IPS-11a (cell line): ENCODE measurements around the gene TBC1D3I.
"Not testable (repeated sequence)": the region's sequence is repeated elsewhere in the genome, so short reads cannot be mapped to it uniquely, and the experiment has no call there.

Experiments used
- H3K4me3 ChIP-seq: one replicate; pipeline ENCODE4 v1.5.1; 2013; ENCODE audit warnings: low read depth, low read length, control low read depth

The TBC1D3I gene

DNA sequence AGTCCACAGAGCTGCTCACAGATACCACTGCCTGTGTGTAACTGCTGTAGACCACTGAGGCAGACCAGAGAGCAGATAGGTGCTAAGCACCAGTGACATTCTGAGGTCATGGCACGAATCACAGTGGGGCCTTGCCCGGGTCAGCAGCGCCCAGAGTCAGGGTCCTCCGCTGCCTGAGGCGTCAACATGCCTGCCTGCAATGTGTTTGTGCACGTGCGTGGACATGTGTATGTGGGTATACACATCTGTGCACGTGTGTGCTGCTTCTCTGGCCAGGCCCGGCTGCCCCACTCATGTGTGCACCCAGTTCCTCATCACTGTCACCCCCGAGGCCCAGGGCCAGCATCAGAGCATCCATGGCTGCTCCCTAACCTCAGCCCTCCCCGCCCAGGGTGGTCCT, at the start of gene TBC1D3I:
TSS of gene TBC1D3I (minus strand) at position 101 of the 400 bp plus-strand sequence. CDS start 1,585 bp downstream, outside the sequence.
- H3K4me3 ChIP-seq, result not testable (repeated sequence)

DNA sequence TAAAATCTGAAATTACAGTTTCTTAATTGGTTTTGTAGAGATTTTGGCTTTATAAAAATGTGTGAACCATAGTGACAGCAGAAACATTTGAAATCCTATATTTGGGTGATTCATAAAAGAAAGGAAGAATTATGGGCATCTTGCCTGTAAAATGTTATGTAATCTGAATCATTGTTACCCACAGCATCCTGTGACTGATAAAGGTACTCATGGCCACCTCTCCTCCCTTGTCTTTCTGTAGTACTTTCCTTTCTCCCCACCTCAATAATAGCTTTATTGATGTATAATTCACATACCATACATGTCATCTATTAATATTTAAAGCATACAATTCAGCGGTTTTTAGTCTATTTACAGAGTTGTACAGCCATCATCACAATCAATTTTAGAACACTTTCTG, 30.8 kb upstream of the TBC1D3I start:
- H3K4me3 ChIP-seq, result not testable (repeated sequence)

- H3K4me3 ChIP-seq, result not testable (repeated sequence)
These were observed 25.7 kb upstream of the TBC1D3I start for GRCh38 chr17:36289965-36290612.

DNA sequence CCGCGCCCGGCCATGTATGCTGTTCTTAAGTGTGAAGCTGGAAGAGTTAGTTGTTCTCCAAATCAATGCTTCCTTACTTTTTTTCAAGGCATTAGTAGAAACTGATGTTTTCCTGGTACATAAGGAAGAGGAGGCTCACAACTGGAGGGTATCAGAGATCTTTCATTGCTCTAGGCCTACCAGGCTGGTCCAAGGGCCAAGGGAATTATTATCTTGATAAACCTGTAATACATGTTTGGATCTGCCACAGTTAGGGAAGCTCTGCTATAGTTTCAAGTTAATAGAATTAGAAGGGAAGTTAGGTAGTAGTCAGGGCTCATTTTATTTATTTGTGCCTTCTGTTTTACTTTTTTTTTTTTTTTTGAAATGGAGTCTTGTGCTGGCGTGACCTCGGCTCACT, 19.8 kb upstream of the TBC1D3I start:
- H3K4me3 ChIP-seq, result not testable (repeated sequence)

DNA sequence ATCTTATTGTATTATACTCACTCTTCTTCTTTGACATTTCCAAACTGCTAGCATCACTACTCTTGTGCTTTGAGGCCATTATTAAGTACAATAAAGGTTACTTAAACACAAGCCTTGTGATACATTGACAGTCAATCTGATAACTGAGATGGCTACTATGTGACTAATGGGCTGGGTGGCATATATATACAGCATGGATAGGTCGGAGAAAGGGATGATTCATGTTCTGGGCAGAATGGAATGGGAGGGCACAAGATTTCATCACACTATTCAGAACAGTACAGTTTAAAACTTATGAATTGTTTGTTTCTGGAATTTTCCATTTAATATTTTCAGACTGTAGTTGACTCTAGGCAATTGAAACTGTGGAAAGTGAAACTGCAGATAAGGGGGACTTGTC, 18.9 kb upstream of the TBC1D3I start:
- not testable (repeated sequence) for H3K4me3 ChIP-seq

DNA sequence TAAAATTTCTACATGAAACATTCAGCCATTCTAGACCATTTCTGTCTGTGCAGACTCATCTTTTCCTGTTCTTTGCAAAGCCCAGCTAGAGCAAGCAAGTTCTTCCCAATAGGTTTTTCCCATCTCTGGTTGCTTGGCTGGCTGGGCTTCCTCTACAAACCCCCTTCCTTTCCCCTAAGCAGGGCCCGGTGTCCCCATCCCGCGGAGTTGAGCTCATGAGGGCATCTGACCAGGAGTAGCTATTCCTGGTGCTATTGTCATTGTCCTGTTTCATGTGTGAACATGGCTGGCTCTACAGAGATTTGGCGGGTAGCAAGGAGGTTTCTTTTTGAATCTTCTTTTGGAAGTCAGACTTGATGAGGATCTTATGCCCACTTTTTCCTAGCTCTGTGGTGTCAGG, 22.3 kb downstream of the TBC1D3I start:
- not testable (repeated sequence) for H3K4me3 ChIP-seq

DNA sequence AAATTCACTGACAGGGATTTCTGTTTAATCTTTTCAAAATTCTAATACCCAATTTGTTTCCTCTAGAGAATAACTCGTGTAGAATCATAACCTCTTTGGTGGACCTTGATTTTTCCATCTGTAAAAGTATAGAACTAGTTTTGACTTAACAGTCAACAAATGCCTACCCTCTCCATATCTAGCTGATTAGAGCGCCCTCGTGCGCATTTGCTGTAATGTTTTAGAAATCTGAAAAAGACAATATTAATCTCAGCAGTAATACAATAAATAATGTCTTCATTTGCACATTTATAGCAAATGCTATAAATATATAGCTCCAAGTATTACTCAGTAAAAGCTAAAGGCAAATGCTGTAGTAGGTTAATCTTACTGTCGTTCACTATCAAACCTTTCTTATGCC, 34.7 kb downstream of the TBC1D3I start:
- H3K4me3 ChIP-seq, result not testable (repeated sequence)

GRCh38 chr17:36222967-36223366, 41.4 kb downstream of the TBC1D3I start:
- H3K4me3 ChIP-seq, result not testable (repeated sequence)

GRCh38 chr17:36221581-36222100, 42.7 kb downstream of the TBC1D3I start:
- H3K4me3 ChIP-seq, result not testable (repeated sequence)

DNA sequence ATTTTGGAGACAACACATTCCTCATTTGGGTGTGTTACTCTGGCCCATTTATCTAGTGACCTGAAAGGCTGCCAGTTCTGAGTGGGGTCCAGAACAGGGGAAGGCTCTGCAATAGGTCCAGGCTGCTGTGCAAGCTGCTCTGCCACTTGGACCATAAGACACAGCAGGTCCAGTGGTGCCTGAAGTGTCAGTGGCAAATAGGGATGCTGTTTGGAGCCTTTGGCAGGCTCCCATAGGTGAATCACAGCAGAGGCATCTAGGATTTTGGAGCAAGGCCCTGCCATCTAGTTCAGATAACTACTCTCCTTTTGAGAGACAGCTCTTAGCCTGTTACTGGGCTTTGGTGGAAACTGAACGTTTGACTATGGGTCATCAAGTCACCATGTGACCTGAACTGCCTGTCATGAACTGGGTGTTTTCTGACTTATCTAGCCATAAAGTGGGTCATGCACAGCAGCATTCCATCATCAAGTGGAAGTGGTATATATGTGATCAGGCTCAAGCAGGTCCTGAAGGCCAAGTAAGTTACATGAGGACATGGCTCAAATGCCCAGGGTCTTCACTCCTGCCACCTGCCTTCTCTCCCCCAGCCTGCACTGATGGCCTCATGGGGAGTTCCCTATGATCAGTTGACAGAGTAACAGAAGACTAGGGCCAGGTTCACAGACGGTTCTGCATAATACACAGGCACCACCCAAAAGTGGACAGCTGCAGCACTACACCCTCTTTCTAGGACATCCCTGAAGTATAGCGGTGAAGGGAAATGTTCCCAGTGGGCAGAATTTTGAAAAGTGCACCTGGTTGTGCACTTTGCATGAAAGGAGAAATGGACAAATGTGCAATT, 43.4 kb downstream of the TBC1D3I start:
- not testable (repeated sequence) for H3K4me3 ChIP-seq

DNA sequence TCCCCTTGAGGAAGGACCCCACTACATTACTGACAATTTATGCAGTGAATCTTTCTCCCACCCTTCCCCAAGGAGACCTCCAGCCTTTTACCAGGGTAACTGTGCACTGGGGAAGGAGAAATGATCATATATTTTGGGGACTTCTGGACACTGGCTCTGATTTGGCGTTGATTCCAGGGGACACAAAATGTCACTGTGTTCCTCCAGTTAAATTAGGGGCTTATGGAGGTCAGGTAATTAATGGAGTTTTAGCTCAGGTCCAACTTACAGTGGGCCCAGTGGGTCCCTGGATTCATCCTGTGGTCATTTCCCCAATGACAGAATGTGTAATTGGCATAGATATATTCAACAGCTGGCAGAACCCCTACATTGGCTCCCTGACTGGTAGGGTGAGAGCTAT, 44.8 kb downstream of the TBC1D3I start:
- not testable (repeated sequence) for H3K4me3 ChIP-seq

DNA sequence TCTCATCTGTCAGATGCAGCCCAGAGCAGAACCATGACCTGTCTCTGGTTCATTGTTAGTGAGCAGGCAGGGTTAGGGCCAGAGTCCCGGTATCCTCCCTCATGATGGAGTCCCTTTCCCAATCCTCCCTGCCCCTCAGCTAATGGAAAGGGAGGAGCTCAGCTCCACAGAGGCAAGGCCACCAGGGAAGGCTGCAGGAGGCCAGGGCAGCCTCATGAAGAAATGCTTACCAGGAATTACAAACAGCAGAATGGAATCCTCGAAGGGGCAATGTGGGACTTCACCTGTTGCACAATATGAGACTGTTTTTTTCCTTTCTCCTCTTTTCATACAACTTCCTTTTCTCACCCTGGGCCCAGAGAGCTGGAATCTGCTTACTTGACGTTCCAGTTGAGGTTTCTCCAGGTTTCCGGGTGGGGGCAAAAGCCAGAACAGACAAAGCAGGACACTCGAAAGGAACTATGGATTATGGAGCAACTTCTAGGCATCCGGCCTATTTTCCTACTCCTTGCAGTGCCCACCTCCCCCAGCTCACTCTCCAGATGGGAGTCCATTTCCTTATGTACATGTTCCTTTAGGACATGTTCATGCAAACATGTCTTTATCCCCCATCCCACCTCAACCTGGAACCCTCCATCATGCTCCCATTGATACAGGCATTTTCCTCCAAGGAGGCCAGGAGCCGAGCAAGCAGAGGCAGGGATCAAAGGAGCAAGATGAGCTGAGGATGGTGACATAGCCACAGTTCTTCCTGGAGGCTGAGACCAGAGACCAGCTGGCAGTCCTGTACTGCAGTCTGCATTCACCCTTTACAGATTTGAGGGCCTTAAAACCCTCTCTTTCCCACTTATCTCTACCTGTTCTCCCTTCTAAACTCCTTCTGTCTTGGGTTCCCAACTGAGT, 48.7 kb downstream of the TBC1D3I start:
- H3K4me3 ChIP-seq, result not testable (repeated sequence)

DNA sequence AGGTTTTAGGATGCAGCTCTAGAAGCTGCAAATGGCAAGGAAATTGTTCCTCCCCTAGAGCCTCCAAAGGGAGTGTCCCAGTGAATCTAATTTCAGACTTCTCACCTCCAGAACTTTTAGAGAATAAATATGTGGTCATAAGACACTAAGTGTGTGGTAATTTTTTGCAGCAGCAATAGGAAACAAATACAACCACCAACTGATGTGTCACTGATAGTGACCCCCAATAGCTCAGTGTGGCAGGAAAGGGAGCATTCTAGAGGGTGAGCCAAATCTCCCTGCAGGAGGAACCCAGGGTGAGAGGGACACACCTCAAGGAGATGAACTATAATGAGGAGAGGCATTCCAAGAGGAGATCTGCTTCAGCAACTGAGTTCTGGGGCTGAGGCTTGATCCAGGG, 49.5 kb downstream of the TBC1D3I start:
- H3K4me3 ChIP-seq, result no peak overlapping the region

DNA sequence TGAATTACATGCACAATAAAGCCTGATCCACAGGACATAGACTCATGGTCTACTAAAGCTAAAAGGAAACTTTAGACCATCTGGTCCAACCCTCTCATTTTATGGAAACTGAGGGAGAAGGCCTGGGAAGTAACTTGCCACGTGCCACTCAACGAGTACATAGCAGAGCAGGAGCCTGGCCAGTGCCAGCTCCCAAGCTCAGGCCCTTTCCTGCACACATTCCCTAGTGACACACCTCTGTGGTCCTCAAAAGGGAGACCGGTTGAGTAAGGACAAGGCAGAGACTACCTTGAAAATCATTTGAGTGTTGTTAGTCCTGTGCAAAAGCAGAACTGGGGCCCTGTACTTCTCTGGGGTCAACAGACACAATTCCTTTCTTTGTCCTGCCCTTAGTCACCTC, 50.7 kb downstream of the TBC1D3I start:
- H3K4me3 ChIP-seq, result no peak overlapping the region

- no peak overlapping the region for H3K4me3 ChIP-seq
These were observed 51.4 kb downstream of the TBC1D3I start for GRCh38 chr17:36212966-36213365.

- no peak overlapping the region for H3K4me3 ChIP-seq
These were observed 52.1 kb downstream of the TBC1D3I start for GRCh38 chr17:36212272-36212605.

DNA sequence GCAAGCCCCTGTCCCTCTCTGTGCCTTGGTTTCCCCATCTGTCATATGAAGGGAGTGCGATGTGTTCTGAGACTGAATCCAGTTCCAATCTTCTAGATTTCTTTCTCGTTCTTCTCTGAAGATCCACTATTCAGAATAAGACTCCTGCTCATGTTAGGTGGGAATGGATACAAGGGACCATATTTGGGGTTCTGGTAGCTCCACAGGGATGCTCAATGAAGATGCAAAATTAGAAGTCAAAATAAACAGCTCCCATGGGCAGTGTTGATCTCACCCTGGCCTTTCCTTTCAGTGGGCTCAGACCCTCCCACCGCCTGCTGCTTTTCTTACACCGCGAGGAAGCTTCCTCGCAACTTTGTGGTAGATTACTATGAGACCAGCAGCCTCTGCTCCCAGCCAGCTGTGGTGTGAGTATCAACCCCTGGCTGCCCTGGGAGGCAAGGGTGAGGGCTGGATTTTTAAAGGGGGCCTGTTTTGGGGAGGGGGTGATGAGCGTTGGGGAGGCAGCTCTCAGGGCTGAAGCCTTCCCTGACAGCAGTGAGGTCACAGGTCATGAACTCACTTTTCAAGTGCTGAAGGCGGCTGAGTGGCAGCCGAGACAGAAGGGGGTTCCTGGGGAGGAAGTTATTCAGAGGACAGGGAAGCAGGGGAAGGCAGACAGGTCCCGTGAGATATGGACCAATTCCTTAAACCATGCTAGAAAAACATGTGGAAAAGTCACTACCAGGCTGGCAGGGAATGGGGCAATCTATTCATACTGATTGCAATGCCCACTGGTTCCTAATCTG, 52.7 kb downstream of the TBC1D3I start:
- not testable (repeated sequence) for H3K4me3 ChIP-seq

GRCh38 chr17:36210439-36211211, 53.7 kb downstream of the TBC1D3I start, which contains the start of gene CCL4L2:
Gene CCL4L2 (plus strand): TSS chr17:36211063.
- not testable (repeated sequence) for H3K4me3 ChIP-seq

- H3K4me3 ChIP-seq, result no peak overlapping the region
These were observed 54.8 kb downstream of the TBC1D3I start for GRCh38 chr17:36209575-36209974.

DNA sequence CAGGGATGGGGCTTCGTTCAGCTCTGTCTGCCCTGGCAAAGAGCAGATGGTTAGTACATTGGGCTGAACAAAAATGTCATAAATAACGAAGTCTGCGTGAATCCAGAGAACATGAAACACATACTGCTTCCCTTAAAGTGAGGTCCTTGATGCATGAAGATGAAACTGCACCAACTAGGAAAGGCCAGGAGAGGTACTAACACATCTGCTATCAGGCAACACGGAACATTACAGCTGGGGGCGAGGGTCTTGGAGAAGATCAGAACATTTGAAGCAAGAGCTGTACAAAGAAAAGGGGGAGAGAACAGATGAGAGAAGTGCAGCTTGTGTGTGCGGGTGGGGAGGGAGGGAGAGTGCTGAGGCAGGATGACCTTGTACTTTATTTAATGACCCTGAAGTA, 57.0 kb downstream of the TBC1D3I start:
- H3K4me3 ChIP-seq, result not testable (repeated sequence)
